NB4 (cell line): ENCODE results near the gene RHPN2.
"Not testable (repeated sequence)": the region's sequence is repeated elsewhere in the genome, so short reads cannot be mapped to it uniquely, and the experiment has no call there.

Source experiments
- DNase-seq: peaks from one replicate; pipeline ENCODE4 v3.0.0; 2010; ENCODE audit warnings: low read depth
- H3K4me3 ChIP-seq: one replicate; pipeline ENCODE4 v1.5.1; 2011; ENCODE audit warnings: mild to moderate bottlenecking, low read depth, low read length, moderate library complexity
- MAX ChIP-seq: IDR thresholded peaks from 2 replicates; pipeline ENCODE4 v1.6.1; 2011; ENCODE audit warnings: low read depth, low read length
- MYC ChIP-seq: IDR thresholded peaks from 2 replicates; pipeline ENCODE4 v1.6.1; 2011; ENCODE audit warnings: low read depth, low read length
- POLR2A ChIP-seq: IDR thresholded peaks from 2 replicates; pipeline ENCODE4 v1.6.1; 2011; ENCODE audit warnings: mild to moderate bottlenecking; ENCODE audit not compliant: insufficient read length; ENCODE audit errors: extremely low read depth
- TF ChIP-seq, protein P1 (sequence below): IDR thresholded peaks from one replicate; pipeline ENCODE4 v1.5.1; 2012; ENCODE audit warnings: low read depth, low read length

RHPN2 gene

DNA sequence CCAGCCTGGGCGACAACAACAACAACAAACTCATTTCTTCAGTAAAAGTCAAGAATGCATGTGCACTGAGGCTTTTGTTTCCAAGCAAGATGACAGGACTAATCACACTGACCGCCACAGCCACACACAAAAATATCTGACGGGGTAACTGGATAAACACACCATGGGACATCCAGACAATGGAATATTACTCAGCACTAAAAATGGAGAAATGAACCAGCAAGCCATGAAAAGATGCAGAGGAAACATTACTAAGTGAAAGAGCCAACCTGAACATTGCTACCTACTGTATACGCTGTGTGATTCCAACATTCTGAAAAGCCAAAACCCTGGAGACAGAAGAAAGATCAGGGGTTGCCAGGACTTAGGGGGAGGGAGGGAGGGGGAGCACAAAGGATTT lies 56.0 kb downstream of the RHPN2 start:
- DNase-seq, result no peak
- TF ChIP-seq MAX (no peak), MYC (no peak), POLR2A (no peak)
- TF ChIP-seq, protein P1, sequence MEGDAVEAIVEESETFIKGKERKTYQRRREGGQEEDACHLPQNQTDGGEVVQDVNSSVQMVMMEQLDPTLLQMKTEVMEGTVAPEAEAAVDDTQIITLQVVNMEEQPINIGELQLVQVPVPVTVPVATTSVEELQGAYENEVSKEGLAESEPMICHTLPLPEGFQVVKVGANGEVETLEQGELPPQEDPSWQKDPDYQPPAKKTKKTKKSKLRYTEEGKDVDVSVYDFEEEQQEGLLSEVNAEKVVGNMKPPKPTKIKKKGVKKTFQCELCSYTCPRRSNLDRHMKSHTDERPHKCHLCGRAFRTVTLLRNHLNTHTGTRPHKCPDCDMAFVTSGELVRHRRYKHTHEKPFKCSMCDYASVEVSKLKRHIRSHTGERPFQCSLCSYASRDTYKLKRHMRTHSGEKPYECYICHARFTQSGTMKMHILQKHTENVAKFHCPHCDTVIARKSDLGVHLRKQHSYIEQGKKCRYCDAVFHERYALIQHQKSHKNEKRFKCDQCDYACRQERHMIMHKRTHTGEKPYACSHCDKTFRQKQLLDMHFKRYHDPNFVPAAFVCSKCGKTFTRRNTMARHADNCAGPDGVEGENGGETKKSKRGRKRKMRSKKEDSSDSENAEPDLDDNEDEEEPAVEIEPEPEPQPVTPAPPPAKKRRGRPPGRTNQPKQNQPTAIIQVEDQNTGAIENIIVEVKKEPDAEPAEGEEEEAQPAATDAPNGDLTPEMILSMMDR, result no peak
- no peak overlapping the region for H3K4me3 ChIP-seq

DNA sequence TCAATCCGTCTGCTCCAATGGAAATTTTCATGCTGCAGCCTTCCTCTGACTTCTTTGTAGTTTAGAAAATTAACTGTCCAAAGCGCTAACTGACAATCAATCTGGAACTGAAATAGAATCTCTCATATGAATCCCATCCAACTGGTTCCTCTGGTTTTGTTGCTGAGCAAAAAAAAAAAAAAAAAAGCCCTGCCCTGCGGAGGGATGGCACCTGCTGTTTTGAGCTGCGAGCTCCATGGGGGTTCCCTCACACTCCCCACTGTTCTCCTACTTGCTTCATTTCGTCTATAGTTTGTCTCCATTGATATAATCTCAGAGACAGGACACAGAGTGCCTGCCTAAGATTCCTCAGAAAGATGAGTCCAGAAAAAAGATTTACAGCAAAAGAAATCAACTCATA lies 59.2 kb downstream of the RHPN2 start:
- TF ChIP-seq MYC (no peak), MAX (no peak), POLR2A (no peak)
- TF ChIP-seq, protein P1, result no peak
- DNase-seq, result no peak
- H3K4me3 ChIP-seq, result no peak overlapping the region

GRCh38 chr19:33003424-33004024 lies 61.2 kb downstream of the RHPN2 start:
- H3K4me3 ChIP-seq, DNase-seq: not testable (repeated sequence)

GRCh38 chr19:33002126-33002865 lies 62.4 kb downstream of the RHPN2 start:
- DNase-seq, H3K4me3 ChIP-seq: not testable (repeated sequence)

DNA sequence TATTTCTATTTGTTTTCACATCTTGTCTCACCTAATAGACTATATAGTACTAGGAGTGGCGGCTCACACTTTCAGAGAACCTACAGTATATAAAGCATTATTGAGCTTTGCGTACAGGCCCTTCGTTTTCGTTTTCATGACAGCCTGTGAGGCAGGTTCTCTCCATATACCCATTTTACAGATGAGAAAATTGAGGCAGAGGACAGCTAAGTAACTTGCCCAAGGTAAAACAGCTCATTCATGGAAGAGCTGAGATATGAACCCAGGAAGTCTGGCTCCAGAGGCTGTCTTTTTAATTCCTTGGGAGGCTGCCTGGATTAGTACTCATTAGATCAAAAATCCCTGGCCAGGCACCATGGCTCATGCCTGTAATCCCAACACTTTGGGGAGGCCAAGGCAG lies 63.8 kb downstream of the RHPN2 start:
- no peak for DNase-seq
- no peak overlapping the region for H3K4me3 ChIP-seq
- TF ChIP-seq, protein P1, result no peak
- TF ChIP-seq MAX (no peak), POLR2A (no peak), MYC (no peak)

- DNase-seq, result no peak
- no peak overlapping the region for H3K4me3 ChIP-seq
- TF ChIP-seq, protein P1, result no peak
- TF ChIP-seq MAX, result no peak
- TF ChIP-seq MYC, result no peak
- TF ChIP-seq POLR2A, result no peak
Measured at GRCh38 chr19:33000510-33000909, 64.2 kb downstream of the RHPN2 start.

- TF ChIP-seq POLR2A (no peak), MYC (no peak), MAX (no peak)
- TF ChIP-seq, protein P1, result no peak
- DNase-seq, result no peak
- H3K4me3 ChIP-seq, result no peak overlapping the region
Measured at GRCh38 chr19:32998722-32999121, 66.0 kb downstream of the RHPN2 start.
